GM10847 (cell line): ENCODE data around the gene PLCD1.

Source experiments
- POLR2A ChIP-seq: IDR thresholded peaks from 2 replicates; pipeline ENCODE4 v1.6.1; 2011; ENCODE audit not compliant: insufficient read length; ENCODE audit errors: extremely low read depth

PLCD1 gene

GRCh38 chr3:38006031-38006430 lies 23.4 kb downstream of the PLCD1 start:
- no peak for TF ChIP-seq POLR2A

- TF ChIP-seq POLR2A, result no peak
Observed at GRCh38 chr3:38005076-38006020, 24.1 kb downstream of the PLCD1 start.

GRCh38 chr3:38004415-38005075 lies 24.9 kb downstream of the PLCD1 start:
- no peak for TF ChIP-seq POLR2A

GRCh38 chr3:38003817-38004414 lies 25.5 kb downstream of the PLCD1 start:
- TF ChIP-seq POLR2A, result no peak

- TF ChIP-seq POLR2A, result no peak
Observed at GRCh38 chr3:38003371-38003816, 26.0 kb downstream of the PLCD1 start.

DNA sequence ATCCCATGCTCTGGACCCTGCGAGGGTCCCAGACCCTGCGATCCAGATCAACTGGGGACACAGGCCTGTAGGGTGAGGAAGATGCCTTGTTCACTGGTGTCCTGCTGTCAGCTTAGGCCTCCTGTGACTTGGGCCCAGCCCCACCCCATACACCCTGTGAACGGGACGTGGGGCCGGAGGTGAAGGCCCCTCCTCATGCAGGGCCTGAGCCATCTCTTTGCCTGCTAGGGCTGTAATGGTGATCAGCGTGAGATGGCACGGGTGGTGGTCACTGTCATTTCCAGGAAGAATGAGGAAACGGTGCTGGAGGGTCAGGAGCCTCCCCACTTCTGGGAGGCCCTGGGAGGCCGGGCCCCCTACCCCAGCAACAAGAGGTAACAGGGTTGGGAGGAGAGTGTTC lies 26.5 kb downstream of the PLCD1 start:
- TF ChIP-seq POLR2A, result no peak

- TF ChIP-seq POLR2A, result no peak
Observed at GRCh38 chr3:38002291-38002876, 27.1 kb downstream of the PLCD1 start.

GRCh38 chr3:38001456-38002081 lies 27.9 kb downstream of the PLCD1 start:
- TF ChIP-seq POLR2A, result no peak

DNA sequence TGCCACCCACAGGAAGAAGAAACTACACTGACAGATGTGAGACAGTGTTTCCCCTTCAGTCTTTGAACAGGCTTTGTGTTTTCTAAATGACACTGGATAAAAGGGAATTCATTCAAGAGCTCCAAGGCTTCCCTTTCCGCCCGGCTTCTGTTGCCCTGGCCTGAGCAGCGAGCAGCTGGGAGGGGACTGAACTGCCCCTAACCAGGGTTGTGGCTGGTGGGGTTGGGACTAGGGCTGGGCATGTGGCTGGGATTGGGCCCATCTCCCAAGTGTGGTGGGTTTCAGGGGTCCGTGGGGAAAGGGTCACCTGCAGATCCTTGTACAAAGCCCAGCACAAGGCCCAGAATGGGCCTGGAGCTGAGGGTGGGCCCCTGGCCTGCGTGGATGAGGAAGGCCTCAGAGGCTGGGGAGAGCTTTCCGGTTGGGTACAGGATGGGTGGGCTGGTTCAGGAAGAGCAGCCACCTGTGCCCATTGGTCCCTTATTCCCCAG lies 28.4 kb downstream of the PLCD1 start:
- TF ChIP-seq POLR2A, result no peak

DNA sequence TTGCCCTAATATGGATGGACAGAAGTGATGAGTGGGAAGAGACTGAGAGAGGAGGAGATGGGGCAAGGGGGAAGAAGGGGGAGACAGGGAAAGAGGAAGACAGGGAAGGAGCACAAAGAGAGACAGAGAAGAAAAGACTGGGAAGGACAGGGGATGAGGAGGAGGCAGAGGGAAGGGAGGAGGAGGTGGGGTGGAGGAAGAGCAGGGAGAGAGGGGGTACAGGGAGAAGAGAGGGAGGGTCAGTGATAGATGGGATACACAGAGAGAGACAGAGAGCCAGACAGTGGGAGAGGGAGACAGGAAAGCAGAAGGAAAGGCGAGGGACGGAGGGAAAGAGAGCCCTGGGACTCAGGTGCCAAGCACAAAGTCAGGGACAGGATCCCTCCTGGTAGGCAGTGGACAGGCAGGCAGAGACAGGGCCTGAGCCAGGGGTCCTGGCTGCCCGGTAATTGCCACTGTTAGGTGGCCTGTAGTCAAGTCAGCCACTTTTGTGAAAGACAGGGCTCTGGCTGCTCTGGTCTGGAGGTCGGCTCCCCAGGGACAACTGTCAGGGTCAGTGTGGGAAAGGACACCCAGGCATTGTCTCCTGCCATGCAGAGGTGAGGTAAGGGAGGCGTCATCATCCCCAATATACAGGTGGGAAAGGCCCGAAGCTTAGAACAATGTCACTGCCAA lies 29.1 kb downstream of the PLCD1 start:
- no peak for TF ChIP-seq POLR2A

DNA sequence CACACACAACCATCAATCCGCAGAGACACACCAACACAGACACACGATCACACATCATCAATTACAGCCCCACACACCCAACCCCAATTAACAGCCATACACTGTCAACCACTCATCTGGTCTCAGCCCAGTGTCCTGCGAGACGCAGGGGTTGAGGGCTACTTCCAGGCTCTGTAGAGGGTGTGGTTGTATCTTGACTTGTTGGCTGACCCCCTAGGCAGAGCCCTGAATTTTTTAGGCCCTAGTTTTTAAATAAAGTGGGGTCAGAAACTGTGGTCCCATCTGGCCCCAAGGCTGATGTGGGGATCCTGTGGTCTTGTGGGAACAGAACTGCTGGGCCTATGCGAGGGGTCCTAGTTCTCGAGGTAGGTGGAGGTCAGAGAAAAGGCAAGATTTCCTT lies 29.6 kb downstream of the PLCD1 start:
- no peak for TF ChIP-seq POLR2A

- no peak for TF ChIP-seq POLR2A
Observed at GRCh38 chr3:37997791-37998370, 31.6 kb downstream of the PLCD1 start.

DNA sequence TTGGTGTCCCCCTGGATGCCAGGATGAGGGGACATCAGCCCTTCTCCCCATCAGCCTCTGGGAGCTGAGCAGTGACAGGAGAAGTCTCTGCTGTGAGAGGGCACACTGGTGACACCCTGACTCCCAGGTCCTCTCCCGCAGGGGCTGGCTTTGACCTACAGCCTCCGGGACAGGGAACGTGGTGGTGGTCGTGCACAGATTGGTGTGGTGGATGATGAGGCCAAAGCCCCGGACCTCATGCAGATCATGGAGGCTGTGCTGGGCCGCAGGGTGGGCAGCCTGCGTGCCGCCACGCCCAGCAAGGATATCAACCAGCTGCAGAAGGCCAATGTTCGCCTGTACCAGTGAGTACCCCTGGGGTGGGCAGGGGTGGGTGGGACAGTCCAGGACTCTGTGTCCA lies 32.1 kb downstream of the PLCD1 start:
- TF ChIP-seq POLR2A, result no peak

GRCh38 chr3:37996785-37997301 lies 32.6 kb downstream of the PLCD1 start:
- no peak for TF ChIP-seq POLR2A
